Measurements from ENCODE around the gene DACH1.

Gene DACH1

DNA sequence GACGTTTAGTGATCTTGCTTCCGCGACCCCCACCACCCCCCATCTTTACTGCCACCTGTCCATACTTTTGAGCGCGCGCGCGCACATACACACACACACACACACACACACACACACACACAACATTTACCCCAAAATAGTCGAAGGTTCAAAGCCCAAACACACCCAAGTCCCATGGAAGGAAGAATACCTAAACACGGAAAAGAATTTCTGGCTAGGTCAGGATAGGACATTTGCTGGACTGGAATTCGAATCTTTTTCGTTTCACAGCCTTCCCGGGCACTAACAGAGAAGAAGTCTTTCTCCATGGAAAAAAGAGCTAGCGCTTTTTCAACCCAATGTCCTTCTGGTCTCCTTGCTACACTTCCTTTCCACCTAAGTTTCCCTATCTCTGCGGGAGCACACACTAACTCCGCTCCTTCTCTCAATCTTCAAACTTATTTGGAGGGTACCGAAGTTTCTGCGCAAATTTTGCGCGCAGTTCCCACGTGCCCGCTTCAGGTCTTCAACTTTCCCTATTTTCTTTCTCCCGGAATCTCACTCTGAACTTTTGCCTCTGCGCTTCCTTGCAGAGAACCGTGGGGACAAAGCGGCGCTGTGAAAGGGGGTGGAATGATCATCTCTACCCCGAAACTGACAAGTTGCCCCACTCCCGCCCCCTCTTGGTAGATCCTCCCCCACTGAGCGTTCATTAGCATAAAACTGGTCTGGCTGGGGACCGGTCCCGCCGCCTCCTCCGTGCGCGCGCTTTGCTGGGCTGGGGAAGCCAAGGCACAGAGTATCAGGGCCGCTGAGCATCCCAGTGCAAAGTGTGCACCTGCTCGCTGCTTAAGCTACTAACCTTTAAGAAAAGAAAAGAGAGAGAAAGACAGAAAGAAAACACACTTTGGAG is 2.7 kb downstream of the DACH1 start (continued):
- TF ChIP-seq, protein P1, sequence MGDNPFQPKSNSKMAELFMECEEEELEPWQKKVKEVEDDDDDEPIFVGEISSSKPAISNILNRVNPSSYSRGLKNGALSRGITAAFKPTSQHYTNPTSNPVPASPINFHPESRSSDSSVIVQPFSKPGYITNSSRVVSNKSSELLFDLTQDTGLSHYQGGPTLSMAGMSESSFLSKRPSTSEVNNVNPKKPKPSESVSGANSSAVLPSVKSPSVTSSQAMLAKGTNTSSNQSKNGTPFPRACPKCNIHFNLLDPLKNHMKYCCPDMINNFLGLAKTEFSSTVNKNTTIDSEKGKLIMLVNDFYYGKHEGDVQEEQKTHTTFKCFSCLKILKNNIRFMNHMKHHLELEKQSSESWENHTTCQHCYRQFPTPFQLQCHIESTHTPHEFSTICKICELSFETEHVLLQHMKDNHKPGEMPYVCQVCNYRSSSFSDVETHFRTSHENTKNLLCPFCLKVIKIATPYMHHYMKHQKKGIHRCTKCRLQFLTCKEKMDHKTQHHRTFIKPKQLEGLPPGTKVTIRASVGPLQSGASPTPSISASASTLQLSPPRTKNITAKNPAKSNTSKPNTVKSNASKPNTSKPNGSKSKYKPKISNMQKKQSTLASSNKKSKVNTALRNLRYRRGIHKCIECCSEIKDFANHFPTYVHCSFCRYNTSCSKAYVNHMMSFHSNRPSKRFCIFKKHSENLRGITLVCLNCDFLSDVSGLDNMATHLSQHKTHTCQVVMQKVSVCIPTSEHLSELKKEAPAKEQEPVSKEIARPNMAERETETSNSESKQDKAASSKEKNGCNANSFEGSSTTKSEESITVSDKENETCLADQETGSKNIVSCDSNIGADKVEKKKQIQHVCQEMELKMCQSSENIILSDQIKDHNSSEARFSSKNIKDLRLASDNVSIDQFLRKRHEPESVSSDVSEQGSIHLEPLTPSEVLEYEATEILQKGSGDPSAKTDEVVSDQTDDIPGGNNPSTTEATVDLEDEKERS (tag by site-specific recombination; IDR thresholded peaks at IDR 0.05), result no peak
- TF ChIP-seq ZNF670 (tag by site-specific recombination; IDR thresholded peaks at IDR 0.05; ENCODE audit: low read depth) (no peak), BCL11B (tag by site-specific recombination; IDR thresholded peaks at IDR 0.05; ENCODE audit: low read depth) (peak; percentile 61; the same call in 1 of the 2 replicates), ZFP3 (tag by site-specific recombination; IDR thresholded peaks at IDR 0.05; ENCODE audit: low read depth) (0 out of 2 replicates have a peak, but pooled peaks have one; percentile 41), ZNF366 (tag by site-specific recombination; conservative IDR thresholded peaks at IDR 0.05) (peak; percentile 57), KLF7 (tag by site-specific recombination; IDR thresholded peaks at IDR 0.05; ENCODE audit: borderline replicate concordance) (no peak), FEZF1 (tag by site-specific recombination; IDR thresholded peaks at IDR 0.05) (no peak; the same call in 1 of the 2 replicates), ZNF140 (tag by site-specific recombination; IDR thresholded peaks at IDR 0.05) (no peak), ZBTB17 (tag by site-specific recombination; IDR thresholded peaks at IDR 0.05) (peak; percentile 31; the same call in 1 of the 2 replicates), ZNF792 (tag by site-specific recombination; IDR thresholded peaks at IDR 0.05) (no peak), ZNF19 (tag by site-specific recombination; IDR thresholded peaks at IDR 0.05; ENCODE audit: low read depth) (no peak), ZNF747 (tag by site-specific recombination; IDR thresholded peaks at IDR 0.05) (no peak), ZNF48 (tag by site-specific recombination; IDR thresholded peaks at IDR 0.05) (no peak), ZNF426 (tag by site-specific recombination; IDR thresholded peaks at IDR 0.05) (no peak), ZBTB48 (tag by site-specific recombination; IDR thresholded peaks at IDR 0.05) (no peak), ZNF776 (tag by site-specific recombination; IDR thresholded peaks at IDR 0.05; ENCODE audit: borderline replicate concordance) (no peak)
- TF ChIP-seq, protein P2, sequence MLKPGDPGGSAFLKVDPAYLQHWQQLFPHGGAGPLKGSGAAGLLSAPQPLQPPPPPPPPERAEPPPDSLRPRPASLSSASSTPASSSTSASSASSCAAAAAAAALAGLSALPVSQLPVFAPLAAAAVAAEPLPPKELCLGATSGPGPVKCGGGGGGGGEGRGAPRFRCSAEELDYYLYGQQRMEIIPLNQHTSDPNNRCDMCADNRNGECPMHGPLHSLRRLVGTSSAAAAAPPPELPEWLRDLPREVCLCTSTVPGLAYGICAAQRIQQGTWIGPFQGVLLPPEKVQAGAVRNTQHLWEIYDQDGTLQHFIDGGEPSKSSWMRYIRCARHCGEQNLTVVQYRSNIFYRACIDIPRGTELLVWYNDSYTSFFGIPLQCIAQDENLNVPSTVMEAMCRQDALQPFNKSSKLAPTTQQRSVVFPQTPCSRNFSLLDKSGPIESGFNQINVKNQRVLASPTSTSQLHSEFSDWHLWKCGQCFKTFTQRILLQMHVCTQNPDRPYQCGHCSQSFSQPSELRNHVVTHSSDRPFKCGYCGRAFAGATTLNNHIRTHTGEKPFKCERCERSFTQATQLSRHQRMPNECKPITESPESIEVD (tag by site-specific recombination; IDR thresholded peaks at IDR 0.05), result no peak
- TF ChIP-seq, protein P3, sequence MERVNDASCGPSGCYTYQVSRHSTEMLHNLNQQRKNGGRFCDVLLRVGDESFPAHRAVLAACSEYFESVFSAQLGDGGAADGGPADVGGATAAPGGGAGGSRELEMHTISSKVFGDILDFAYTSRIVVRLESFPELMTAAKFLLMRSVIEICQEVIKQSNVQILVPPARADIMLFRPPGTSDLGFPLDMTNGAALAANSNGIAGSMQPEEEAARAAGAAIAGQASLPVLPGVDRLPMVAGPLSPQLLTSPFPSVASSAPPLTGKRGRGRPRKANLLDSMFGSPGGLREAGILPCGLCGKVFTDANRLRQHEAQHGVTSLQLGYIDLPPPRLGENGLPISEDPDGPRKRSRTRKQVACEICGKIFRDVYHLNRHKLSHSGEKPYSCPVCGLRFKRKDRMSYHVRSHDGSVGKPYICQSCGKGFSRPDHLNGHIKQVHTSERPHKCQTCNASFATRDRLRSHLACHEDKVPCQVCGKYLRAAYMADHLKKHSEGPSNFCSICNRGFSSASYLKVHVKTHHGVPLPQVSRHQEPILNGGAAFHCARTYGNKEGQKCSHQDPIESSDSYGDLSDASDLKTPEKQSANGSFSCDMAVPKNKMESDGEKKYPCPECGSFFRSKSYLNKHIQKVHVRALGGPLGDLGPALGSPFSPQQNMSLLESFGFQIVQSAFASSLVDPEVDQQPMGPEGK (tag by site-specific recombination; IDR thresholded peaks at IDR 0.05), result peak; percentile 95
- TF ChIP-seq, protein P4, sequence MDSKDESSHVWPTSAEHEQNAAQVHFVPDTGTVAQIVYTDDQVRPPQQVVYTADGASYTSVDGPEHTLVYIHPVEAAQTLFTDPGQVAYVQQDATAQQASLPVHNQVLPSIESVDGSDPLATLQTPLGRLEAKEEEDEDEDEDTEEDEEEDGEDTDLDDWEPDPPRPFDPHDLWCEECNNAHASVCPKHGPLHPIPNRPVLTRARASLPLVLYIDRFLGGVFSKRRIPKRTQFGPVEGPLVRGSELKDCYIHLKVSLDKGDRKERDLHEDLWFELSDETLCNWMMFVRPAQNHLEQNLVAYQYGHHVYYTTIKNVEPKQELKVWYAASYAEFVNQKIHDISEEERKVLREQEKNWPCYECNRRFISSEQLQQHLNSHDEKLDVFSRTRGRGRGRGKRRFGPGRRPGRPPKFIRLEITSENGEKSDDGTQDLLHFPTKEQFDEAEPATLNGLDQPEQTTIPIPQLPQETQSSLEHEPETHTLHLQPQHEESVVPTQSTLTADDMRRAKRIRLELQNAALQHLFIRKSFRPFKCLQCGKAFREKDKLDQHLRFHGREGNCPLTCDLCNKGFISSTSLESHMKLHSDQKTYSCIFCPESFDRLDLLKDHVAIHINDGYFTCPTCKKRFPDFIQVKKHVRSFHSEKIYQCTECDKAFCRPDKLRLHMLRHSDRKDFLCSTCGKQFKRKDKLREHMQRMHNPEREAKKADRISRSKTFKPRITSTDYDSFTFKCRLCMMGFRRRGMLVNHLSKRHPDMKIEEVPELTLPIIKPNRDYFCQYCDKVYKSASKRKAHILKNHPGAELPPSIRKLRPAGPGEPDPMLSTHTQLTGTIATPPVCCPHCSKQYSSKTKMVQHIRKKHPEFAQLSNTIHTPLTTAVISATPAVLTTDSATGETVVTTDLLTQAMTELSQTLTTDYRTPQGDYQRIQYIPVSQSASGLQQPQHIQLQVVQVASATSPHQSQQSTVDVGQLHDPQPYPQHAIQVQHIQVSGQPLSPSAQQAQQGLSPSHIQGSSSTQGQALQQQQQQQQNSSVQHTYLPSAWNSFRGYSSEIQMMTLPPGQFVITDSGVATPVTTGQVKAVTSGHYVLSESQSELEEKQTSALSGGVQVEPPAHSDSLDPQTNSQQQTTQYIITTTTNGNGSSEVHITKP (tag by site-specific recombination; IDR thresholded peaks at IDR 0.05), result peak; percentile 90
- TF ChIP-seq, protein P5, sequence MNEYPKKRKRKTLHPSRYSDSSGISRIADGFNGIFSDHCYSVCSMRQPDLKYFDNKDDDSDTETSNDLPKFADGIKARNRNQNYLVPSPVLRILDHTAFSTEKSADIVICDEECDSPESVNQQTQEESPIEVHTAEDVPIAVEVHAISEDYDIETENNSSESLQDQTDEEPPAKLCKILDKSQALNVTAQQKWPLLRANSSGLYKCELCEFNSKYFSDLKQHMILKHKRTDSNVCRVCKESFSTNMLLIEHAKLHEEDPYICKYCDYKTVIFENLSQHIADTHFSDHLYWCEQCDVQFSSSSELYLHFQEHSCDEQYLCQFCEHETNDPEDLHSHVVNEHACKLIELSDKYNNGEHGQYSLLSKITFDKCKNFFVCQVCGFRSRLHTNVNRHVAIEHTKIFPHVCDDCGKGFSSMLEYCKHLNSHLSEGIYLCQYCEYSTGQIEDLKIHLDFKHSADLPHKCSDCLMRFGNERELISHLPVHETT (tag by site-specific recombination; IDR thresholded peaks at IDR 0.05), result no peak
- TF ChIP-seq, protein P6, sequence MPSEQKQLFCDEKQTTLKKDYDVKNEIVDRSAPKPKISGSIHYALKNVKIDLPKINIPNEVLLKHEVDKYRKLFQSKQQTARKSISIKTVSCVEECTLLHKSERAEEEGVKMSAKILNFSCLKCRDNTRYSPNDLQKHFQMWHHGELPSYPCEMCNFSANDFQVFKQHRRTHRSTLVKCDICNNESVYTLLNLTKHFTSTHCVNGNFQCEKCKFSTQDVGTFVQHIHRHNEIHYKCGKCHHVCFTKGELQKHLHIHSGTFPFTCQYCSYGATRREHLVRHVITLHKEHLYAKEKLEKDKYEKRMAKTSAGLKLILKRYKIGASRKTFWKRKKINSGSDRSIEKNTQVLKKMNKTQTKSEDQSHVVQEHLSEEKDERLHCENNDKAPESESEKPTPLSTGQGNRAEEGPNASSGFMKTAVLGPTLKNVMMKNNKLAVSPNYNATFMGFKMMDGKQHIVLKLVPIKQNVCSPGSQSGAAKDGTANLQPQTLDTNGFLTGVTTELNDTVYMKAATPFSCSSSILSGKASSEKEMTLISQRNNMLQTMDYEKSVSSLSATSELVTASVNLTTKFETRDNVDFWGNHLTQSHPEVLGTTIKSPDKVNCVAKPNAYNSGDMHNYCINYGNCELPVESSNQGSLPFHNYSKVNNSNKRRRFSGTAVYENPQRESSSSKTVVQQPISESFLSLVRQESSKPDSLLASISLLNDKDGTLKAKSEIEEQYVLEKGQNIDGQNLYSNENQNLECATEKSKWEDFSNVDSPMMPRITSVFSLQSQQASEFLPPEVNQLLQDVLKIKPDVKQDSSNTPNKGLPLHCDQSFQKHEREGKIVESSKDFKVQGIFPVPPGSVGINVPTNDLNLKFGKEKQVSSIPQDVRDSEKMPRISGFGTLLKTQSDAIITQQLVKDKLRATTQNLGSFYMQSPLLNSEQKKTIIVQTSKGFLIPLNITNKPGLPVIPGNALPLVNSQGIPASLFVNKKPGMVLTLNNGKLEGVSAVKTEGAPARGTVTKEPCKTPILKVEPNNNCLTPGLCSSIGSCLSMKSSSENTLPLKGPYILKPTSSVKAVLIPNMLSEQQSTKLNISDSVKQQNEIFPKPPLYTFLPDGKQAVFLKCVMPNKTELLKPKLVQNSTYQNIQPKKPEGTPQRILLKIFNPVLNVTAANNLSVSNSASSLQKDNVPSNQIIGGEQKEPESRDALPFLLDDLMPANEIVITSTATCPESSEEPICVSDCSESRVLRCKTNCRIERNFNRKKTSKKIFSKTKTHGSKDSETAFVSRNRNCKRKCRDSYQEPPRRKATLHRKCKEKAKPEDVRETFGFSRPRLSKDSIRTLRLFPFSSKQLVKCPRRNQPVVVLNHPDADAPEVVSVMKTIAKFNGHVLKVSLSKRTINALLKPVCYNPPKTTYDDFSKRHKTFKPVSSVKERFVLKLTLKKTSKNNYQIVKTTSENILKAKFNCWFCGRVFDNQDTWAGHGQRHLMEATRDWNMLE (tag by site-specific recombination; conservative IDR thresholded peaks at IDR 0.05; ENCODE audit: low read depth), result no peak
